K562 (cell line): ENCODE data around the gene DIP2B. TPM values are rescaled to one million over a fixed set of nuclear protein-coding genes. Genes with fewer than 3 reads are reported as not detected.

Experiments
- ATAC-seq: fragments of 200-7000 bp; cut with Tn5 transposase; 3 replicates; pipeline ENCODE4 v1.9.1; 2020; ENCODE audit warnings: moderate library complexity
- BruUV-seq: library from RNA; stranded (reverse); fragments of 400-500 nt; replicated peaks from 2 replicates; lab custom pipeline; 2021; lab: Mats Ljungman, UMichigan
- CTCF ChIA-PET: fragments of 300-600 bp; formaldehyde crosslinking; extraction: SDS; loops from one replicate; lab custom pipeline; 2021; ENCODE audit warnings: low intra/inter-chr PET ratio; lab: Yijun Ruan, JAX
- POLR2A ChIA-PET: fragments of 300-600, 350-650 bp; sonication (Branson Sonifier 250); formaldehyde crosslinking; extraction: SDS; loops from one replicate; lab custom pipeline; 2021; ENCODE audit warnings: antibody characterized with exemption, inconsistent platforms; lab: Yijun Ruan, JAX
- DNase-seq, 4 experiments: peaks; one replicate each; pipeline versions ENCODE4 v3.0.0 to v3.0.0-alpha.2; 2011 to 2018; ENCODE audit warnings: low spot score in 3 of 4, mixed read lengths in 3 of 4; ENCODE audit errors: extremely low read depth in 1 of 4
- FAIRE-seq: peaks from 2 replicates; lab custom pipeline; 2011; peaks lifted over from hg19 to GRCh38; lab: Jason Lieb, UNC
- H2AFZ ChIP-seq: 2 replicates; pipeline ENCODE4 v1.6.0; 2011; ENCODE audit warnings: low read depth, low read length, control low read depth, inconsistent platforms
- H3K27ac ChIP-seq: fragments of 200-600 bp; 3 replicates; pipeline ENCODE4 v1.8.0; 2011; ENCODE audit warnings: low read depth, mild to moderate bottlenecking, control low read depth, inconsistent platforms, low read length, moderate library complexity, mixed read lengths; ENCODE audit errors: extremely low read depth
- H3K27me3 ChIP-seq, 2 experiments: fragments of 300-600 bp in 1 of 2; 2 replicates in 1 of 2; 3 replicates in 1 of 2; pipeline versions ENCODE4 v1.6.0 to v1.8.0; 2011; ENCODE audit warnings: inconsistent platforms in 2 of 2, low read length in 2 of 2, mild to moderate bottlenecking in 1 of 2, mixed read lengths in 1 of 2, moderate library complexity in 1 of 2; ENCODE audit not compliant: control insufficient read depth in 2 of 2, insufficient read depth in 2 of 2
- H3K36me3 ChIP-seq: fragments of 300-600 bp; 3 replicates; pipeline ENCODE4 v1.8.0; 2011; ENCODE audit warnings: mild to moderate bottlenecking, low read length, inconsistent platforms; ENCODE audit not compliant: control insufficient read depth, insufficient read depth
- H3K4me1 ChIP-seq, 2 experiments: fragments of 200-600 bp in 1 of 2; replicated peaks in 1 of 2; 2 replicates in 1 of 2; 3 replicates in 1 of 2; pipeline versions ENCODE4 v1.5.1 to v1.8.0; 2011; ENCODE audit warnings: inconsistent platforms in 2 of 2, low read length in 2 of 2, mild to moderate bottlenecking in 1 of 2, mixed read lengths in 1 of 2, moderate library complexity in 1 of 2; ENCODE audit not compliant: control insufficient read depth in 2 of 2, insufficient read depth in 2 of 2
- H3K4me2 ChIP-seq: 2 replicates; pipeline ENCODE4 v1.6.1; 2011; ENCODE audit warnings: low read length, control low read depth, inconsistent platforms, mixed read lengths; ENCODE audit not compliant: insufficient read depth
- H3K4me3 ChIP-seq: fragments of 200-600 bp; sonication (generic), shearing (Covaris generic); 2 replicates; pipeline ENCODE4 v1.5.1; 2016; ENCODE audit warnings: control low read depth, inconsistent platforms
- H3K79me2 ChIP-seq: fragments of 200-600 bp; 3 replicates; pipeline ENCODE4 v1.8.0; 2011; ENCODE audit warnings: low read length, inconsistent platforms; ENCODE audit not compliant: control insufficient read depth, insufficient read depth
- H3K9ac ChIP-seq, 2 experiments: 2 replicates each; pipeline versions ENCODE4 v1.6.0 to v1.6.1; 2011; ENCODE audit warnings: low read depth in 2 of 2, low read length in 2 of 2, control low read depth in 1 of 2, inconsistent platforms in 1 of 2, mild to moderate bottlenecking in 1 of 2, mixed read lengths in 1 of 2; ENCODE audit not compliant: insufficient read depth in 1 of 2
- H3K9me1 ChIP-seq: one replicate; pipeline ENCODE4 v1.6.0; 2011; ENCODE audit warnings: inconsistent platforms, mild to moderate bottlenecking, low read length, moderate library complexity; ENCODE audit not compliant: control insufficient read depth, insufficient read depth
- H3K9me3 ChIP-seq: replicated peaks from 2 replicates; pipeline ENCODE4 v1.5.1; 2011; ENCODE audit warnings: low read depth, low read length, inconsistent platforms; ENCODE audit not compliant: control insufficient read depth, insufficient read depth
- H4K20me1 ChIP-seq: replicated peaks from 2 replicates; pipeline ENCODE4 v1.6.1; 2011; ENCODE audit warnings: low read length, inconsistent platforms, mixed read lengths; ENCODE audit not compliant: control insufficient read depth, insufficient read depth
- ARHGAP35 ChIP-seq: fragments of 450-650 bp; IDR thresholded peaks from 2 replicates; pipeline ENCODE4 v1.6.1; 2018; ENCODE audit not compliant: partially characterized antibody
- ATF3 ChIP-seq, 2 experiments: fragments of 450-650 bp in 1 of 2; sonication (generic) in 1 of 2; formaldehyde crosslinking in 1 of 2; IDR thresholded peaks in 1 of 2; conservative IDR thresholded peaks in 1 of 2; 2 replicates each; pipeline versions ENCODE4 v1.6.1 to v1.8.1; 2016 to 2023; ENCODE audit warnings: mild to moderate bottlenecking in 2 of 2, moderate library complexity in 2 of 2, inconsistent platforms in 1 of 2, missing genetic modification reagents in 1 of 2
- C11orf30 ChIP-seq: fragments of 450-650 bp; IDR thresholded peaks from 2 replicates; pipeline ENCODE4 v1.6.1; 2016; ENCODE audit warnings: low read depth, mild to moderate bottlenecking
- ELK3 ChIP-seq: fragments of 450-650 bp; formaldehyde crosslinking; IDR thresholded peaks from 2 replicates; pipeline ENCODE4 v1.4.0; 2020; ENCODE audit warnings: mild to moderate bottlenecking
- FIP1L1 ChIP-seq: fragments of 200-400 bp; formaldehyde crosslinking; IDR thresholded peaks from 2 replicates; pipeline ENCODE4 v1.6.1; 2018; ENCODE audit warnings: mild to moderate bottlenecking, low read depth, low read length; ENCODE audit not compliant: poor library complexity, severe bottlenecking
- HMBOX1 ChIP-seq: sonication (generic); IDR thresholded peaks from 2 replicates; pipeline ENCODE4 v1.6.1; 2016
- TBL1XR1 ChIP-seq, 2 experiments: IDR thresholded peaks; 2 replicates each; pipeline ENCODE4 v1.6.1; 2012; ENCODE audit warnings: improper control_type of control experiment in 2 of 2, low read length in 2 of 2, mild to moderate bottlenecking in 1 of 2
- ZNF316 ChIP-seq: fragments of 450-650 bp; IDR thresholded peaks from 2 replicates; pipeline ENCODE4 v1.6.1; 2016
- WGBS: fragments of 100-300 bp; shearing (Covaris generic); methylation state at CpG from one replicate; pipeline ENCODE4 v1.1.6; 2016; ENCODE audit warnings: low coverage, mixed read lengths; ENCODE audit not compliant: insufficient coverage; ENCODE audit errors: missing lambda C conversion rate; 5-methylcytosine and 5-hydroxymethylcytosine counted together
- in situ Hi-C: fragments of 300-500 bp; cut with MboI; formaldehyde crosslinking; loops from 4 replicates; pipeline ENCODE4 v1.15.0; 2018; ENCODE audit warnings: inconsistent platforms, mixed read lengths
- intact Hi-C: fragments of 100-400 bp; cut with micrococcal nuclease; formaldehyde crosslinking; loops from 2 replicates; pipeline ENCODE4 v1.14.2; 2022
- polyA plus RNA-seq, 8 experiments: library from polyadenylated mRNA; depleted of rRNA in 4 of 8; stranded (reverse) in 5 of 8; unstranded in 3 of 8; fragments of >200 nt; fragmentation: Nextera tagmentation in 2 of 8; fragmentation: Illumina TruSeq in 1 of 8; extraction: Ambion mirVana in 2 of 8; extraction: Trizol in 1 of 8; gene quantifications; 2 replicates each; pipeline versions ENCODE4 v1.2.1 to v1.2.3, GENCODE V29; 2011 to 2014; ENCODE audit warnings: inconsistent platforms in 1 of 8, missing spikeins in 1 of 8
- total RNA-seq, 7 experiments: library from RNA; depleted of rRNA in 6 of 7; stranded (reverse); fragments of >200 nt in 6 of 7; fragmentation: Illumina TruSeq in 2 of 7; extraction: Trizol in 2 of 7; gene quantifications; 2 replicates each; pipeline versions ENCODE4 v1.2.1 to v1.2.3, GENCODE V29; 2011 to 2021; ENCODE audit warnings: low replicate concordance in 1 of 7

Gene DIP2B
- total and polyA plus RNA-seq, 9 of the 15 experiments (the other 6 are each of a cell fraction or from before 2014, with no cell fraction given): 4.6 to 26.1 (median 18.8) TPM

GRCh38 chr12:50581226-50582184 is 76.7 kb downstream of the DIP2B start:
- peak in 1 of 4 experiments; percentile 38 for DNase-seq
- H3K9me1 ChIP-seq: no peaks in the 10 kb centered on the region
- H3K9ac ChIP-seq: peak overlapping the region in 1 of 2 experiments; percentile 70; a peak in 2 of 4 replicates
- peaks cover 2% of the 10 kb centered on the region; the same call in 1 of the 3 replicates for H3K36me3 ChIP-seq
- H3K4me1 ChIP-seq: peaks cover 0 to 13% of the 10 kb centered on the region in 2 experiments; a peak in 4 of 5 replicates
- no peaks in the 10 kb centered on the region for H4K20me1 ChIP-seq
- peaks cover 29% of the 10 kb centered on the region for H3K79me2 ChIP-seq
- H3K9me3 ChIP-seq: no peaks in the 10 kb centered on the region
- no peak overlapping the region for H3K4me3 ChIP-seq
- no TSS peak for BruUV-seq
- peak; percentile 73 for ATAC-seq
- no peak for TF ChIP-seq FIP1L1
- no peak for TF ChIP-seq TBL1XR1 (IDR thresholded peaks at IDR 0.05; ENCODE audit: low read length in 2 of 2)
- TF ChIP-seq ATF3 (IDR thresholded peaks at IDR 0.05): peak; percentile 32; the same call in 1 of the 2 replicates
- TF ChIP-seq ATF3 (CRISPR knock-in tag; conservative IDR thresholded peaks at IDR 0.05): no peak
- TF ChIP-seq ELK3 (CRISPR knock-in tag): no peak
- peak; percentile 28; the same call in 1 of the 2 replicates for TF ChIP-seq ZNF316
- TF ChIP-seq C11orf30: peak; percentile 39; the same call in 1 of the 2 replicates
- no peak for TF ChIP-seq ARHGAP35
- peak; percentile 73; the same call in 1 of the 2 replicates for TF ChIP-seq HMBOX1
- H2AFZ ChIP-seq: peak overlapping the region; percentile 20; the same call in 1 of the 2 replicates
- H3K27ac ChIP-seq: peak overlapping the region; percentile 20; the same call in 2 of the 3 replicates
- ChIA-PET POLR2A (interaction anchor here (0.9 to 1.2 kb wide), 3 partner anchors 16 to 39 kb away, joined by 3 to 4 read pairs (median 3); no protein-coding TSS in a partner anchor), CTCF (no interaction called here)
- H3K4me2 ChIP-seq: peak overlapping the region; percentile 6; the same call in 1 of the 2 replicates
- WGBS: 48% methylated on average over 9 of the region's 10 CpGs
- in situ Hi-C loops: no loop called here
- H3K27me3 ChIP-seq: no peaks in the 10 kb centered on the region
- FAIRE-seq: peak; percentile 37
- intact Hi-C loops: no loop called here
